Stomach (tissue), 9 donors: ENCODE measurements around the gene FNDC3B. TPM values are rescaled to one million over a fixed set of nuclear protein-coding genes. Genes with fewer than 3 reads are reported as not detected.

Experiments
- DNase-seq, 2 donors: peaks; one replicate each; pipeline versions ENCODE4 v3.0.0 to v3.0.0-alpha.2; 2013 to 2019
- H3K27ac ChIP-seq, 5 donors: fragments of 200-600 bp in 4 of 5; sonication (generic) in 4 of 5; one replicate each; pipeline ENCODE4 v1.5.1; 2013 to 2019; ENCODE audit warnings: mild to moderate bottlenecking in 1 of 5, moderate library complexity in 1 of 5
- H3K27me3 ChIP-seq, 3 donors: fragments of 200-600 bp; sonication (generic); one replicate each; pipeline ENCODE4 v1.5.1; 2017 to 2019; ENCODE audit warnings: mixed run types in 1 of 3
- H3K36me3 ChIP-seq, 4 donors: fragments of 200-600 bp; sonication (generic); 1 replicate in 3 of 4; 2 replicates in 1 of 4; pipeline ENCODE4 v1.5.1; 2016 to 2019
- H3K4me1 ChIP-seq, 4 donors: fragments of 200-600 bp; sonication (generic); one replicate each; pipeline ENCODE4 v1.5.1; 2016 to 2019
- H3K4me3 ChIP-seq, 4 donors: fragments of 200-600 bp; sonication (generic) in 3 of 4; one replicate each; pipeline ENCODE4 v1.5.1; 2016 to 2019; ENCODE audit warnings: mild to moderate bottlenecking in 1 of 4
- H3K9me3 ChIP-seq, 4 donors: fragments of 200-600 bp; sonication (generic); one replicate each; pipeline ENCODE4 v1.5.1; 2016 to 2019
- CTCF ChIP-seq, 7 experiments: fragments of 450-650 bp in 4 of 7; fragments of 200-600 bp in 3 of 7; sonication (generic) in 3 of 7; IDR thresholded peaks; one replicate each; pipeline ENCODE4 v1.5.1; 2016 to 2019; ENCODE audit warnings: antibody characterized with exemption in 7 of 7, control low read depth in 2 of 7, mild to moderate bottlenecking in 1 of 7
- EP300 ChIP-seq: sonication (generic); formaldehyde crosslinking; IDR thresholded peaks from one replicate; pipeline ENCODE4 v1.6.1; 2017; ENCODE audit warnings: antibody characterized with exemption
- POLR2A ChIP-seq, 4 donors: fragments of 450-650 bp; IDR thresholded peaks; one replicate each; pipeline ENCODE4 v1.6.1; 2016; ENCODE audit warnings: antibody characterized with exemption in 4 of 4, control low read depth in 2 of 4, mild to moderate bottlenecking in 1 of 4, moderate library complexity in 1 of 4
- POLR2AphosphoS5 ChIP-seq, 3 donors: sonication (generic); formaldehyde crosslinking; IDR thresholded peaks; one replicate each; pipeline ENCODE4 v1.6.1; 2016; ENCODE audit warnings: antibody characterized with exemption in 3 of 3
- WGBS, 5 donors: extraction: QIAGEN DNeasy Blood & Tissue Kit in 3 of 5; methylation state at CpG; one replicate each; pipeline versions ENCODE4 v1.1.5 to v1.1.7; 2013 to 2018; 5-methylcytosine and 5-hydroxymethylcytosine counted together
- intact Hi-C: fragments of 100-400 bp; cut with DNase I; formaldehyde crosslinking; loops from one replicate; pipeline ENCODE4 v1.15.1; 2023; ENCODE audit warnings: low total_unique reads
- polyA plus RNA-seq, 3 donors: library from polyadenylated mRNA; stranded (reverse); fragments of 200-250 nt; gene quantifications; one replicate each; pipeline ENCODE4 v1.2.3, GENCODE V29; 2013
- total RNA-seq, 5 donors: library from RNA; depleted of rRNA; stranded (reverse); fragments of >200 nt; gene quantifications; one replicate each; pipeline versions ENCODE4 v1.1.0 to v1.2.3, GENCODE V29; 2014 to 2016
- donor health status: healthy with polysubstance abuse.
- donor health status: Bipolar disorder and iron deficiency.
- donor health status: healthy.

FNDC3B gene
- total and polyA plus RNA-seq, 8 donors = 6.0 to 229 (median 53.7) TPM

DNA sequence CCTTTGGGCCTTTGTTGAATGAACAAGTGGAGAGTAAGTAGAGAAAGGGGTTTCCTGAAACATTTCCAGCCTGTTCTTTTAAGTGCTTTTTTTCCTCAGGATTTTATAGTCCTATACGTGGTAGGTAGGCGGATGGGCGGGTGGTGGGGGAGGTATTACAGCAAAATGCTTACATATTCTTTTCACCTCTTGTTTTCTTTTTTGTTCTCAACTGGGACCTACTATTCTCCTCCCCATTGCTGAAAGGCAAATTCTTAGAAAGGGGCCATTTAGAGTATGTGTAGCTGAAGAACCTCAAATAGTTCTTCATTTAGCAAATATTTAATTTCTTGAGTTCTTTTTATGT lies 135.8 kb downstream of the FNDC3B start:
- H3K4me1 ChIP-seq = peaks cover 23 to 86% (median 65%) of the 10 kb centered on the region in 4 donors
- 62 to 80% (median 70%) methylated on average over 3 of the region's 3 CpGs for WGBS, 5 donors

GRCh38 chr3:172176061-172176770 lies 136.8 kb downstream of the FNDC3B start:
- intact Hi-C loops = no loop called here
- 48 to 69% (median 60%) methylated on average over 3 of the region's 3 CpGs for WGBS, 5 donors

More for the DNA sequence above, 135.8 kb downstream of the FNDC3B start:
- Histone ChIP-seq H3K9me3 (no peaks in the 10 kb centered on the region), H3K36me3 (no peaks in the 10 kb centered on the region), H3K27ac (peak overlapping the region; percentile 30 to 69 (median 54)), H3K27me3 (no peaks in the 10 kb centered on the region), H3K4me3 (no peak overlapping the region)
- intact Hi-C loops = no loop called here
- TF ChIP-seq CTCF (IDR thresholded peaks at IDR 0.05) (no peak), POLR2AphosphoS5 (IDR thresholded peaks at IDR 0.05) (no peak), POLR2A (IDR thresholded peaks at IDR 0.05) (no peak), EP300 (no peak)
- no peak for DNase-seq

GRCh38 chr3:172177046-172177445 lies 137.7 kb downstream of the FNDC3B start:
- H3K27ac ChIP-seq = peak overlapping the region in 4 of 5 donors; percentile 29 to 56 (median 44)
- 42 to 52% (median 45%) methylated on average over 3 of the region's 3 CpGs for WGBS, 5 donors

More at GRCh38 chr3:172176061-172176770, 136.8 kb downstream of the FNDC3B start:
- no peaks in the 10 kb centered on the region for H3K9me3 ChIP-seq
- peak overlapping the region in 3 of 5 donors; percentile 54 to 69 (median 56) for H3K27ac ChIP-seq
- H3K4me1 ChIP-seq = peaks cover 19 to 86% (median 62%) of the 10 kb centered on the region in 4 donors
- no peak overlapping the region for H3K4me3 ChIP-seq
- DNase-seq = no peak
- TF ChIP-seq EP300 (no peak), POLR2A (IDR thresholded peaks at IDR 0.05) (no peak), POLR2AphosphoS5 (IDR thresholded peaks at IDR 0.05) (no peak), CTCF (IDR thresholded peaks at IDR 0.05) (no peak)
- H3K27me3 ChIP-seq = no peaks in the 10 kb centered on the region
- H3K36me3 ChIP-seq = no peaks in the 10 kb centered on the region

GRCh38 chr3:172177803-172178316 lies 138.5 kb downstream of the FNDC3B start:
- Histone ChIP-seq H3K27ac (no peak overlapping the region), H3K9me3 (no peaks in the 10 kb centered on the region)
- intact Hi-C loops = no loop called here

More at GRCh38 chr3:172177046-172177445, 137.7 kb downstream of the FNDC3B start:
- H3K4me3 ChIP-seq = no peak overlapping the region
- H3K36me3 ChIP-seq = no peaks in the 10 kb centered on the region
- DNase-seq = peak in 1 of 2 donors; percentile 59
- no peaks in the 10 kb centered on the region for H3K27me3 ChIP-seq
- H3K9me3 ChIP-seq = no peaks in the 10 kb centered on the region
- no peak for TF ChIP-seq EP300
- H3K4me1 ChIP-seq = peaks cover 18 to 86% (median 64%) of the 10 kb centered on the region in 4 donors
- intact Hi-C loops = no loop called here

More at GRCh38 chr3:172177803-172178316, 138.5 kb downstream of the FNDC3B start:
- no peaks in the 10 kb centered on the region for H3K27me3 ChIP-seq
- 91 to 100% (median 94%) methylated on average over 2 of the region's 2 CpGs for WGBS, 5 donors
- no peak overlapping the region for H3K4me3 ChIP-seq
- no peak for TF ChIP-seq POLR2AphosphoS5 (IDR thresholded peaks at IDR 0.05)
- TF ChIP-seq POLR2A (IDR thresholded peaks at IDR 0.05) = no peak
- TF ChIP-seq CTCF (IDR thresholded peaks at IDR 0.05) = no peak
- TF ChIP-seq EP300 = no peak
- no peak for DNase-seq
- H3K4me1 ChIP-seq = peaks cover 22 to 94% (median 71%) of the 10 kb centered on the region in 4 donors
- no peaks in the 10 kb centered on the region for H3K36me3 ChIP-seq
